Dedifferentiated amniotic fluid mesenchymal stem cell (primary cell): ENCODE results near the gene TMEM200A.
A peak's percentile ranks its signal among the peaks of the same experiment; 100 is the strongest.

Source experiments
- DNase-seq: peaks from one replicate; pipeline ENCODE4 v3.0.0-alpha.2; 2016; ENCODE audit errors: extremely low spot score

The TMEM200A gene

GRCh38 chr6:130425537-130425936, 59.7 kb downstream of the TMEM200A start:
- no peak for DNase-seq

GRCh38 chr6:130426066-130426721, 60.4 kb downstream of the TMEM200A start:
- peak; percentile 60 for DNase-seq

DNA sequence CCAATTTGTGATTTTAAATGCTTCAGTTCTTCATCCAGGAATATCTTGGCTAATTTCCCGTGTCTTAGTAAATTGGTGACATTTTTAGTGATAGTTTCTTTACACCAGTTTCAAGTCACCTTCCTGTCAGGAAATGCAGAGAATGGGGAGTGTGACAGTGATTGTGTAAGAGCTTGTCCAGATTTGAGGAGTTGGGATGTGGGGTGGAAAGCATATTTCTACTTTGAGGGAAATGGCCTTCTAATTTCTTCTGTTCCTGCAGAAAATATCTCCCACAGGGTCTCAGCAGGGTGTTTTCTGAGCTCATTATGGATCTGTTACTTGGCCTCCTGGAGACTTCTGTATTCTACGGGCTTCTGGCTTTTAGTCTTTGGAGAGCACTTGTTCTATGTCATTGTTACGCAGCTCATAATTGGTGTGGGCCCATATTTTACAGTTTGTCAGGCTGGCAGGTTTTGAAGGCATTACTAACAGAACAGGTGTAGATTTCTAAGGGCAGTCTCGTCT, 65.6 kb downstream of the TMEM200A start:
- DNase-seq = no peak

GRCh38 chr6:130432838-130433237, 67.0 kb downstream of the TMEM200A start:
- no peak for DNase-seq

DNA sequence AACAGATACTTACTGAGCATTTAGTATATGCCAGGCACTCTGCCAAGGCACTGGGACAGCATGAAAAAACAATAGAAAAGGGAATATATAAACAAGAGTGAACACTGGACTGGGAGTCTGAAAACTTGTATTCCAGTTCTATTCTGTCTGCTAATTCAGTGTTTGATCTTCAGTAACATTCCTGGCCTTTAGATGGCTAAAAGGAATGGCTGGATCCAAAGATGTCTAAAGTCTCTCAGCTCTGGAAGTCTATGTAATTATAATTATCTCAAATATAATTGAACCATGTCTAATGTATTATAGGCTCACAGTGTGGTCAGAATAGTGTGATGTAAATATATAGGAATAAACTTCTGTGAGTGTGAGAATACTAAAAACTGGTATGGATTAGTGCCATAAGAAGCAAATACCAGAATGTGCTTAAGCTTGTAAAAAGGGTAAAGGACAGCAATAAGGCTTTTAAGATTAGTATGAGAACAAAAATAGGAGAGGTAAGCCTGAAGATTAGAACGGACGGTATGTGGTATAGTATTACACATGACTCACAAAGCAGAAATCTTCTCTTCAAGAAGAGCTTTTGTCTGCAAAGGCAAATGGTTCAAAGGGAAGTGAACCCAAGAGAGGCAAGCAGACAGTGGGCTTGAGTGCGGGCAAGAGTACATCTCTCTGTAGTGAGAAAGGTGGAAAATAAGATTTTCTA, 68.5 kb downstream of the TMEM200A start:
- DNase-seq = no peak

GRCh38 chr6:130435181-130435580, 69.4 kb downstream of the TMEM200A start:
- no peak for DNase-seq

DNA sequence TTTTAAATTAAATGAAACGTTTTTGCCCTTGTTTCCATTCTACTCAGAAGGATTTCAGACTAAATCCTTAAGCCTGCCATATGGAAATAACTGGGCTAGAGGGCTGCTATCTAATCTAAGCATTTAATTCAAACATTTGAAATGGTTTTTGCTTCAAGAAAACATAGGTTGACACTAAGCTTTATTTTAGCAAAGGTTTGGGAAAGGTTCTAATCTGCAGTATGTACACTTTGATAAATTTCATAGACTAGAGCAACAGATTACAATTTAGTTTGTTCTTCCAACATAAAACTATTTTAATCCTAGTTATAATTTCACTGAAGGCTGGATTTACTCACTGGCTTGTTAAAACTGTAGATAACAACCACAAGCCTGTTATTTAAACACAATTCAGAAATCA, 72.1 kb downstream of the TMEM200A start:
- DNase-seq = no peak

GRCh38 chr6:130447374-130447773, 81.6 kb downstream of the TMEM200A start:
- no peak for DNase-seq

DNA sequence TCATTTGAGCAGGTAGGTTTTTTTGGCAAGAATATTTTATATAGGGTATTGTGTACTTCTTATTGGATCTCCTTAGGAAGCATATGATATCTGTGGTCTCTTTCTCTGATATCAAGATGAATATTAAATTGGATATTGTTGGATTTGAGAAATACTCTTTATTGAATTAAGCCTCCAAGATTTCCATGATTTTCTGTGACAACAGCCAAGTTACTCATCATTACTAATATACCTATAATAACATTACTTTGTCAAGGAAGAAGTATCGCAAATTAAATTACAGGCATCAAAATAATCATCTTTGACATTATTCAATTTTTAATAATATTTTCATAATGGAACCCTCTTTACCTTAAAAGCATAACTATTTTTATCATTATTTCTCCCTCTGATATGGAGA, 86.5 kb downstream of the TMEM200A start:
- no peak for DNase-seq

- DNase-seq = no peak
Observed at GRCh38 chr6:130453230-130453629, 87.4 kb downstream of the TMEM200A start.

- no peak for DNase-seq
Observed at GRCh38 chr6:130457605-130458004, 91.8 kb downstream of the TMEM200A start.

GRCh38 chr6:130459316-130459715, 93.5 kb downstream of the TMEM200A start:
- no peak for DNase-seq

DNA sequence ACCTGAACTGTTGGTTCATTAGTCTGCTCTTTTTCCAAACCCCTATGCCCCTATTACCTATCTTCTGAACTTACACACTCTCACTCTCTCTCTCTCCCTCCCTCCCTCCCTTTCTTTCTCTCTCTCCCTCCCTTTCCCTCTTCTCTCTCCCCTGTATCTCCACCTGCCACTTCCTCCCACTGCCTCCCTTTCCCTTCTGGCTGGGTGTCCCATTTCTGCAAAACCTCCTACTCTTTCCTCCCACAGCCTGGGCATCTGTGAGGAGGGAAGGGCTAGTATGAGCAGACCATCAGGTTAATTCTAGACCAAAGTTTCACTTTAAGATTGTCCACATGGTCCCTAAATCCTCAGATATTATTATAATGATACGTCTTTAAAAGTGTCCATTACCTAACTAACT, 95.1 kb downstream of the TMEM200A start:
- DNase-seq = no peak

DNA sequence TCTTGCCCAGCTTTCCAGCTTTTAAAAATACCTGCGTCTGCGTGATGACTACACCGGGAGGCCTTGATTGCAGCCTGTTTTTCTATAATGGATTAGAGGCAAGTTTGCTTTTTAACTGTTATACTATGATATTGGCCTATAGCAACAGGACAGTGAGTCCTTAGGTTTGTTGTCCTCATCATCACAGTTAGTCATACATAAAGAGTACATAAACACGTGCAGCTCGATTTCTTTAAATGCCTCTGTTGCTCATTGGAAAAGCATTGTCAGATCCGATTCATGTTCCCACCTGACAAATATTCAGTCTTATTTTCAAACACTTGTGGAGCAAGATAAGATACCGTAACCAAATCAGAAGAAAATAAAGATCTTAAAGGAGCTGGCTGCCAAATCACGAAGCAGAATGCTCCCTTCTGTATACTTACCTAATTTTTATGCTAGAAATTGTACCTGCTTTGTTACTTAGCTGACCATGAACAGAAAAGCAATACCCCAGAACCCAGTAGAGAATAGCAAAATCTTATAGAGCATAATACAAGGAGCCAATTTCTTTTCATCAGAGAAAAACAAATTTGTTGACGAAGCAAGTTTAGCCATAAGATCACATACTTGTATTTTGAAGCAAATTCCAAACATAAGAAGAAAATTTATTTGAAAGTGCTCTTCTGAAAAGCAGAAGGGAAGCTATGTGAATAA, 100.4 kb downstream of the TMEM200A start:
- DNase-seq = no peak

GRCh38 chr6:130466748-130467061, 100.9 kb downstream of the TMEM200A start:
- DNase-seq = no peak

DNA sequence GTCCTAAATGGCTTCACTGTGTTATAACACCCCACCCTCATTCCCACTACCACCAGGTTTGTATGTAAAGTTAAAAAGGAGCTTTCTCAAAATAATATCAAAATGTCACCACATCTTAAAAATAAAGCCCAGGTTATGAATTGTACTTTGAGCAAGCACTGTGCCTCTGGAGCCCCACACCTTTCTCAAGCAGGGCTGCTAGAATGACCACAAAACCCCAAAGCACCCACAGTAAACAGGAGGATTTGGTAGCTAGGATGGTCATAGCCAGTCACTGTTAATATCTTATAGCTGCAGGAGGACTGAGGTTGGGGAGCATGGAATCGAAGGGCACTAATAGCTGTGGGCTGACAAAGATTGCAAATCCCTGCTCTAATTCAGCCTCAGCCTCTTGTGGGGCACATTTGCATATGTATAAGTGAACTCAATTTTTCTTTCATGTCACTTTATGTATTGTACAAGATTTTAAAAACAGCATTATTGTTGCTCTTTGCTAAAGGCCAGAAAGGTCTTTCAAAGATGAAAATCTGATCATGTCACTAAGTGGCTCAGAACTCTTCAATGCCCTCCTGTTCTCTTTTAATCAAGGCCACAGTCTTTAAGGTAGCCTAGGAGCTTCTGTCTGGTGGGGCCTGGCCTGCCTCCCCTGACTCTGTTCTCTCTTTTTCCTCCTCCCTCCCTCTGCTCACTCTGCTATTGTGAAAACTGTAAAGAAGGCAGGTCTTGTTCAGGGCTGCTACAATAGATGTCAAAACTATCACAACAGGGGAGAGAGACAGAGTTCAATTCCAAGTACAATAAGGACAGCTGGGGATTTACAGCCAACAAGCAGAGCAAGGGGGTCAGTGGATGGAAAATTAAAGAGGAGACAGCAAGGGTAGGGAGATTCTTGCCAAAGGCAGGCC, 101.6 kb downstream of the TMEM200A start:
- no peak for DNase-seq

DNA sequence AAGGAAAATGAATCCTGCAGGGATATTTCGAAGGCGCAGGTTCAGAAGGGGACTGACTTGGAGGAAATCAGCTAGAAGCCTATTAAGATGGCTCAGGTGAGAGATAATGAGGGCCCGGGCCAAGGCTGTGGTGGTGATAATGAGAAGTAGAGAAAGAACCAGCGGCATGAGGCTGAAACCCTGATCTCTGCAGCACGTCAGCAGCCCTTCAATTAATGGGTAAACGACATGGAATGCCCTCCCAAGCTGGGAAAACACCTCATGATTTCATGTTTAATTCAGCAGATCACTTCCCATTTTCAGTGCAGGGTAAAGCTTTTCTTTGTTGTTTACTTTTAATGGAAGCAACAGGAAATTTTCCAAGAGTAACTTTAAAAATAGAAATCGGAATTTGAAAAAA, 104.9 kb downstream of the TMEM200A start:
- DNase-seq = no peak

DNA sequence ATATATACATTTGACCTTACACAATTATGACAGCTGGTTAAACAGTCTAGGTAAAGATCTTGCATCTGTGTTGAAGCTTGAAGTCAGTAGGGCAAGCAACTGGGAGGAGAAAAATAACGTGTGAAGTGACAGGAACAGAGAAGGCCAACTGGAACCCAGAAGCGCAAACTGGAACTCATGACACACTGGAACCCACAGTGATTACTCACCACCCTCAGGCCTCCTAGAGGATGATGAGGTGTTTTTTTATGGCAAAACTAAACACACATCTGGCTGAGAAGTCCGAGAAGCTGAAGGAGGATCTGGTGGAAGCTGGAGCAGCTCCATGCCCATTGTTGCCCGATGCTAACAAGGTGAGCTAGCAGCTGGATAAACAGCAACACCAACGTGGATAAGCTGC, 108.1 kb downstream of the TMEM200A start:
- DNase-seq = no peak

DNA sequence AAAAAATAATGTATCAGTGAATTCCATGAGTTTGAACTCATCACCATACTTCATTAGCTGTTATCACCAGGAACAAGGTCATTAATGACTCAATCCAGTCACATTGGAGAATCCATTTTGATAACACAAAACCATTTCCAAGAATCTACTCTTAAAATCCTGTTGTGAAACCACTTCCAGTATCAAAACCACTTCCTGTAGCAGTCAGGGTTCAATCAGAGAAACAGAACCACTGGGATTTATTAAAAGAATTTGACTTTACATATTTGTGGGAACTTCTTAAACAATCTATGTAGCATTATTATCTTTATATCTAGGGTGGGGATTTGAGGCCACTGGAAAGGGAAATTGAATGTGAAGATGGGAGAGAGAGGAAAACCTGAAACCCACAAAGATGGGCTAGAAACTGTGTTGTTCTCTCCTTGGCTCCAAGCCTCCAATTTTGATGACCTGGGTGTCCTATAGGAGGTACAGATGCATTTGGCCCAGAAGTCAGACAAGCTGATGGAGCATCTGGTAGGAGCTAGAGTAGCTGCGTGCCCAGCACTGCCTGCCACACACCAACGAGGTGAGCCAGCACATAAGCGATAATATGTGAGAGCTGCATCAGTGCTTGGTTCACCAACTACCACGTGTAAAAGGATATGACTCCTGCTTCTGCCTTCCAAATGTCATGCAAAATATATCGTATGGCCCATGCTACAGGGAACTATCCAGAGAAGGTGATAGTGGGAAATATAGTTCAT, 117.0 kb downstream of the TMEM200A start:
- peak; percentile 29 for DNase-seq

DNA sequence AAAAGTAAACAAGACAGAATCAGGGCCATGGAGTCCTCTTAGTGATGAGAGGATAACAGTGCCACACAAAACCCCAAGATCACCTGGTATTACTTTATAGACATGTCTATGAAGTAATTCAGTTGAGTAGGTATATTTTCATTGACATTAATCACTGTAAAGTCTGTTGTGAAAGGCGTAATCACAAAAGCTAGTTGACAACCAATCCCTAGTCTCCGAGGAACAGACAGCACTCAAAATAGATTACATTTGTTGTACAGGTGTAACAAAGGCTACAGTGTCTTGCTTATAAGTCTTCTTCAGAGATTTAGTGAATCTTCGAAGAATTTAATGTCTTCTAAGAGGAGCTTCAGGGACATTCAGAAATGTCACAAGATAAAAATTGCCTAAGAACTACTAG, 120.1 kb downstream of the TMEM200A start:
- no peak for DNase-seq

- DNase-seq = no peak
Observed at GRCh38 chr6:130486417-130486816, 120.6 kb downstream of the TMEM200A start.
